GM23338 (cell line): Measurements from ENCODE around the gene LRRC10. TPM values are rescaled to one million over a fixed set of nuclear protein-coding genes. Genes with fewer than 3 reads are reported as not detected.

Experiments used
- ATAC-seq: fragments of 200-7000 bp; cut with Tn5 transposase; 3 replicates; pipeline ENCODE4 v1.9.1; 2020
- DNase-seq: peaks from one replicate; pipeline ENCODE4 v3.0.0-alpha.2; 2015; ENCODE audit warnings: low spot score
- H2AFZ ChIP-seq: fragments of 200-600 bp; sonication (generic); 2 replicates; pipeline ENCODE4 v1.8.0; 2016; ENCODE audit warnings: antibody characterized with exemption, mild to moderate bottlenecking, moderate library complexity
- H3F3A ChIP-seq: fragments of 200-600 bp; sonication (generic); replicated peaks from 2 replicates; pipeline ENCODE4 v1.8.0; 2017; ENCODE audit warnings: antibody characterized with exemption, mixed run types, low read depth
- H3K27ac ChIP-seq: fragments of 200-600 bp; sonication (generic); 2 replicates; pipeline ENCODE4 v1.6.1; 2016; ENCODE audit warnings: low read depth
- H3K27me3 ChIP-seq: fragments of 200-600 bp; sonication (generic); 2 replicates; pipeline ENCODE4 v1.8.0; 2016; ENCODE audit warnings: mild to moderate bottlenecking, mixed run types, moderate library complexity; ENCODE audit not compliant: insufficient read depth
- H3K36me3 ChIP-seq: fragments of 200-600 bp; sonication (generic); 2 replicates; pipeline ENCODE4 v1.8.0; 2016; ENCODE audit warnings: mild to moderate bottlenecking; ENCODE audit not compliant: insufficient read depth
- H3K4me1 ChIP-seq: fragments of 200-600 bp; sonication (generic); 2 replicates; pipeline ENCODE4 v1.8.0; 2016; ENCODE audit warnings: mild to moderate bottlenecking, moderate library complexity; ENCODE audit not compliant: insufficient read depth
- H3K4me2 ChIP-seq: fragments of 200-600 bp; sonication (generic); 2 replicates; pipeline ENCODE4 v1.7.1; 2017; ENCODE audit warnings: mixed run types
- H3K4me3 ChIP-seq: fragments of 200-600 bp; sonication (generic); 2 replicates; pipeline ENCODE4 v1.6.1; 2016; ENCODE audit warnings: mixed run types
- H3K79me2 ChIP-seq: fragments of 200-600 bp; sonication (generic); replicated peaks from 2 replicates; pipeline ENCODE4 v1.8.0; 2017; ENCODE audit warnings: mild to moderate bottlenecking; ENCODE audit not compliant: insufficient read depth
- H3K9me2 ChIP-seq: fragments of 200-600 bp; sonication (generic); 2 replicates; pipeline ENCODE4 v1.8.0; 2017; ENCODE audit not compliant: insufficient read depth
- H4K20me1 ChIP-seq: fragments of 200-600 bp; sonication (generic); replicated peaks from 2 replicates; pipeline ENCODE4 v1.8.0; 2017; ENCODE audit warnings: mild to moderate bottlenecking; ENCODE audit not compliant: insufficient read depth
- H3K27ac Mint-ChIP-seq: 2 replicates; pipeline ENCODE4 v1.8.0; 2020; ENCODE audit warnings: inconsistent platforms, mild to moderate bottlenecking, moderate library complexity, mixed read lengths
- H3K27me3 Mint-ChIP-seq: 3 replicates; pipeline ENCODE4 v1.8.0; 2022; ENCODE audit warnings: low read depth, mild to moderate bottlenecking, moderate library complexity, mixed read lengths, inconsistent platforms; ENCODE audit not compliant: insufficient read depth, poor library complexity
- H3K36me3 Mint-ChIP-seq: 3 replicates; pipeline ENCODE4 v1.8.0; 2021; ENCODE audit warnings: low read depth, mild to moderate bottlenecking, inconsistent platforms, moderate library complexity, mixed read lengths
- H3K4me1 Mint-ChIP-seq: 3 replicates; pipeline ENCODE4 v1.8.0; 2020; ENCODE audit warnings: mild to moderate bottlenecking, inconsistent platforms, mixed read lengths
- H3K4me3 Mint-ChIP-seq: 3 replicates; pipeline ENCODE4 v1.8.0; 2021; ENCODE audit warnings: moderate library complexity, mild to moderate bottlenecking, inconsistent platforms, mixed read lengths
- H3K9me3 Mint-ChIP-seq: 3 replicates; pipeline ENCODE4 v1.8.0; 2020; ENCODE audit warnings: moderate library complexity, mild to moderate bottlenecking, inconsistent platforms, mixed read lengths
- CREB1 ChIP-seq: fragments of 250-450 bp; sonication (Bioruptor Pico); IDR thresholded peaks from 2 replicates; pipeline ENCODE4 v1.5.0; 2020; ENCODE audit warnings: low read depth, mild to moderate bottlenecking, moderate library complexity
- ETS1 ChIP-seq: IDR thresholded peaks from 2 replicates; pipeline ENCODE4 v1.6.1; 2016; ENCODE audit warnings: antibody characterized with exemption
- EZH2 ChIP-seq: fragments of 200-600 bp; sonication (generic); IDR thresholded peaks from one replicate; pipeline ENCODE4 v1.8.0; 2017; ENCODE audit warnings: antibody characterized with exemption, mild to moderate bottlenecking, low read depth; ENCODE audit not compliant: unreplicated experiment
- EZH2phosphoT487 ChIP-seq: fragments of 200-600 bp; sonication (generic); IDR thresholded peaks from one replicate; pipeline ENCODE4 v1.8.1; 2018; ENCODE audit warnings: antibody characterized with exemption; ENCODE audit not compliant: unreplicated experiment
- JUNB ChIP-seq: IDR thresholded peaks from one replicate; pipeline ENCODE4 v1.6.1; 2016; ENCODE audit warnings: antibody characterized with exemption; ENCODE audit not compliant: unreplicated experiment
- NANOG ChIP-seq: IDR thresholded peaks from 2 replicates; pipeline ENCODE4 v1.6.1; 2016; ENCODE audit warnings: antibody characterized with exemption, borderline replicate concordance
- POLR2AphosphoS5 ChIP-seq: IDR thresholded peaks from 2 replicates; pipeline ENCODE4 v1.6.1; 2016; ENCODE audit warnings: antibody characterized with exemption, low read depth
- REST ChIP-seq: IDR thresholded peaks from one replicate; pipeline ENCODE4 v1.6.1; 2018; ENCODE audit warnings: antibody characterized with exemption; ENCODE audit not compliant: unreplicated experiment
- STAT1 ChIP-seq: IDR thresholded peaks from one replicate; pipeline ENCODE4 v1.6.1; 2016; ENCODE audit warnings: antibody characterized with exemption; ENCODE audit not compliant: unreplicated experiment
- ZNF114 ChIP-seq: fragments of 250-450 bp; sonication (Bioruptor Pico); IDR thresholded peaks from 2 replicates; pipeline ENCODE4 v1.5.0; 2020; ENCODE audit warnings: mild to moderate bottlenecking, moderate library complexity
- ZNF462 ChIP-seq: fragments of 250-450 bp; sonication (Bioruptor Pico); IDR thresholded peaks from 2 replicates; pipeline ENCODE4 v1.5.0; 2020; ENCODE audit warnings: mild to moderate bottlenecking, moderate library complexity
- polyA plus RNA-seq: library from polyadenylated mRNA; unstranded; fragments of >200 nt; fragmentation: Nextera tagmentation; extraction: Ambion mirVana; gene quantifications from 2 replicates; pipeline ENCODE4 v1.2.1, GENCODE V29; 2016
- total RNA-seq: library from RNA; depleted of rRNA; stranded (reverse); fragments of >200 nt; shearing (Covaris generic); gene quantifications from 2 replicates; pipeline ENCODE4 v1.2.3, GENCODE V29; 2014

Gene LRRC10
- total and polyA plus RNA-seq, 2 experiments from 2014 or later: not detected

GRCh38 chr12:69588527-69588926, 22.2 kb downstream of the LRRC10 start:
- H3K27ac ChIP-seq: no peak overlapping the region
- peaks cover 9% of the 10 kb centered on the region for H3K27me3 Mint-ChIP-seq
- H3K27me3 ChIP-seq: no peaks in the 10 kb centered on the region
- peaks cover 78% of the 10 kb centered on the region for H3K36me3 Mint-ChIP-seq
- no peaks in the 10 kb centered on the region for H3K9me3 Mint-ChIP-seq
- H3K4me3 Mint-ChIP-seq: no peak overlapping the region
- no peaks in the 10 kb centered on the region; the same call in 1 of the 2 replicates for H3F3A ChIP-seq
- peaks cover 76% of the 10 kb centered on the region for H3K36me3 ChIP-seq
- peaks cover 49% of the 10 kb centered on the region for H4K20me1 ChIP-seq
- ATAC-seq (no peak), DNase-seq (no peak)
- no peak overlapping the region for H3K27ac Mint-ChIP-seq
- no peaks in the 10 kb centered on the region for H3K9me2 ChIP-seq
- TF ChIP-seq EZH2phosphoT487 (no peak), NANOG (no peak), ETS1 (no peak), STAT1 (no peak), EZH2 (no peak), CREB1 (CRISPR knock-in tag) (no peak), ZNF462 (CRISPR knock-in tag) (no peak), ZNF114 (CRISPR knock-in tag) (no peak), REST (no peak), JUNB (no peak), POLR2AphosphoS5 (no peak)
- H3K4me2 ChIP-seq: no peak overlapping the region
- no peak overlapping the region for H3K4me3 ChIP-seq
- no peaks in the 10 kb centered on the region; the same call in 2 of the 3 replicates for H3K4me1 Mint-ChIP-seq
- H2AFZ ChIP-seq: no peak overlapping the region
- H3K4me1 ChIP-seq: peaks cover 3% of the 10 kb centered on the region; the same call in 1 of the 2 replicates
- peaks cover 57% of the 10 kb centered on the region for H3K79me2 ChIP-seq
